Limb (tissue), 2 donors: ENCODE measurements around the gene THBD.

Source experiments
- DNase-seq, 2 donors: peaks; one replicate each; pipeline ENCODE4 v3.0.0-alpha.2; 2016; ENCODE audit errors: extremely low spot score in 2 of 2

THBD gene

DNA sequence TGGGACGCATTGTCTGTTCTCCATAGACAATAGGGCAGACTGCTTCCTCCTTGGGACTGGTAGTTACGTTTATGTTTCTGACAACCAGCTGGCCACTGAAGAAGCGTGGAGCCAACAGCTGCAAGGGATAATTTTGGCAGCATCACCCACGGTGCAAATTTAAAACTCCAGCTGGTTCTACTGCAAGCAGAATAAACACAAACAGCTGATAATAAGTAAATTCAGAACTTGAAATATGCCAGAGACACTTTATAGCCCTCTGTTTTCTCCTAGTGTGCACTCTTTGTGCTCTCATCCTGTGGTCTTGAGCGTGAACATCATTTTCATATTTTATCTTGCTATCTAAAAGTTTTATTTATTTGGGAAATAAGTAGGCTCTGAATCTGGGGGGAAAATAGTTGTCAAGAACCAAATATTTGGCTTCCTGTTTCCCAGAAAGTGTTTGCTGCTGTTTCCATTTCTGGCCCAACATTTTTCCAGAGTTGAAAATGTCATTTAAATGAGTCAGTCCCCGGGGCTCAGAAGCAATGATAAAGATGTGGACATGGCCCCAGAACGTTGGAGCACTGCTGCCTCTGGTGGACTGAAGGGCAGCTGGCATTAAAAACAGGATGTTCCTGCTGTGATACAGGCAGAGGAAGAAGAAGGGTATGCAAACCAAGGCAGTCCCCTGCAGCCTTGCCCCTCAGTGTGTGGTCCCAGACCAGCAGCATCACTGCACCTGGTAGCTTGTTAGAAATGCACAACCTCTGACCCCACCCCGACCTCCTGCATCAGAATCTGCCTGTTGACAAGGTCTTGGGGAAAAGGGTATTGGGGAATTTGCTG, 12.5 kb upstream of the THBD start:
- DNase-seq: peak in 1 of 2 donors; percentile 88

DNA sequence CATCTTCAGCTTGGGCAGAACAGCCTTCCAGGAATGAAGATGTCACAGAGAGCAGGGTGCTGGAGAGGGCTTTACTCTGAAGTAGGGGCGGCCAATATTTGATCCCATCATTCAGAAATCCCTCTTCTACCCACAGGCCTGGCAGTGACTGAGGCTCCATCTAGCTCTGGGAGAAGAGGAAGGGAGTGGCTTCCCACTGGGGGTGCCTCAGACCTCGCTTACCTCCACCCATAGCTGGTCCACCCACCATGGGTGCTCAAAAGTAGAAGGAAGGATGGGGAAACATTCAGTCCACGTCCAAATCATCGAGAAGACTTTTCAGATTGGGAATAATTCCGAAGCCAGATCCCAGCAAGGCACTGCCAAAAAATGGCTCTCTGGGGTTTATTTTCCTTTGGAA, 11.8 kb upstream of the THBD start:
- DNase-seq: no peak

DNA sequence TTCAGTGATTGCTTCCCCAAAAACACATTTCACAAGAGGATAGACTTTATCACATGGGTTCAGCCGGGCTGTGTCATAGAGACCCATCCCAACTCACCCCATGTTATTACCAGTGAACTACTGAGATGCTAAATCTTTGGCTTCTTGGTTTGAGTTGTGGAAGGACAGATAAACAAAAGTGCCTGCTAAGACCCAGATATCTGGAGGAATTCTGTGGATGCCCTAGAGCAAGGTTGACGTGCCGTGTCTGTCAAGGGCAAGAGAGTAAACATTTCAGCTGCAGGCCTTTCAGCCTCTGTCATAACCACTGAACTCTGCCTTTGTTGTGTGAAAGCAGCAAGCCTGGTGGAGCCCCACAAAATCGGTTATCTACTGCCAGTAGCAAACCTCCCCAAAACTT, 11.2 kb upstream of the THBD start:
- DNase-seq: no peak

DNA sequence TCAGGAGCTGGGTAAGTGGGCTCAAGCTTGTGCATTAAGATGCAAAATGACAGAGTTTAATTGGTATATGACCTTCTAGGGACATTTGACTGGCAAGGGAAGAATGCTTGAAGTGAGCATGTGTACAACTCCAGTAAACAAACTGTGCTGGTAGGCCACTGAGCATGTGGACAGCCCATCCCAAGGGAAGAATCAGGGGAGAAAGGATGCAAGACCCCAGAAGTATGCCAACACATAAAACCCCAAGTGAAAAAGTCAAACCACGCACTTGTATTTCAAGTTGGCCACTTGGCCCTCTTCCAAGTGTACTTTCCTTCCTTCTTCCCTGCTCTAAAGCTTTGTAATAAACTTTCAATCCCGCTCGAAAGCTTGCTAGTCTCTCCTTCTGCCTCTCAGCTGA, 10.4 kb upstream of the THBD start:
- no peak for DNase-seq

DNA sequence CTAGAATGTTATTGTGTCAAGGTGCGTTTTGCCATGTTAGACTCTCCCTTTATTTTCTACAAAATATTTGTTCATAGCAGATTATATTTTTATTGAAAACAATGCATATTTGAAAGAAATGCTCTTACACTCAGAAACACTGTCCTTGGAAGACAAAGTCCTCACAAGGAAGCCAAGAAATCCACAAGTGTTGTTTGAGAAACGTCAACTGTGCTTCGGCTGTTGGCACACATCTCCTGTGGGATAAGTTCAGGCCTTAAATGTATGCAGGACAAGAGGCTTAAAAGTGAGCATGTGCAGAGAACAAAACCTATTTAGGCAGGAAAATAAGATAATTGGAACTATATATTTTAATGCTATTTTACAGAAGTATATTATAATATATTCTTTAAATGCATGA, 9.5 kb upstream of the THBD start:
- DNase-seq: no peak

DNA sequence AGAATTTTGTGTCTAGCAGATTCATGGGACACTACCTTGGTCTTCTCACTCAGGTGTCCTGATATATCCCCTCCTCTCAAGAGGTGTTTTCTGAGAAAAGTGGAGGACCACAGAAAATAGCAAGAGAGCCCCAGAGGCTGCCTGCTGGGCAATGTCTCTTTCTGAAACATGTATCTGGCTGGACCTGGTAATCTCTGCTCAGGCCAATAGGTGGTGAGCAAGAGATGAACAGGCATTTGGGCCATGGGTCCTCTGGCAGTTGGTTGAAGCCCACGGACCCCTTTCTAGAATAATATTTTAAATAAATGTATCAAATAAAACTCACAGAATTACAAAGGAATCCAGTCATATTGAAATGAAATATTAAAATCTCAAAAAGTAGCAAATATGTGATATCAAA, 8.8 kb upstream of the THBD start:
- DNase-seq: no peak

DNA sequence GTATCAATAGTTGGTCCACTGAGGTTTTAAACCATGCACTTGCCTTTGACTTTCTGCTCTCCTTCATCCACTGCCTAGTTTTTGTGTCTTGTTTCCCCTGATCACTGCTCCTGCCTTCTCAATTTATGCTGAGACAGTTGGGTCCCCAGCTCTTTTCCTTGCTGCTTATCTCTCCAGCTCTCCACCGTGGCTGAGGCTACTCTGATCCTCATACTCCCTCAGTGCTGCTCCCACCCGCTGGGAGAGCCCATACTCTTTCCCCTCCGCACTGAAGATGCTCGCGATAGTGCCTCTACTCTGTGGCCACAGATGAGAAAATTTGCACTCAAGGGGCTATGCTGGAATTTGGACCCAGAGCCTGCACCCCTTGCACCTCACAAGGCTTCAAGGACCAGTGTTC, 3.4 kb upstream of the THBD start:
- no peak for DNase-seq

DNA sequence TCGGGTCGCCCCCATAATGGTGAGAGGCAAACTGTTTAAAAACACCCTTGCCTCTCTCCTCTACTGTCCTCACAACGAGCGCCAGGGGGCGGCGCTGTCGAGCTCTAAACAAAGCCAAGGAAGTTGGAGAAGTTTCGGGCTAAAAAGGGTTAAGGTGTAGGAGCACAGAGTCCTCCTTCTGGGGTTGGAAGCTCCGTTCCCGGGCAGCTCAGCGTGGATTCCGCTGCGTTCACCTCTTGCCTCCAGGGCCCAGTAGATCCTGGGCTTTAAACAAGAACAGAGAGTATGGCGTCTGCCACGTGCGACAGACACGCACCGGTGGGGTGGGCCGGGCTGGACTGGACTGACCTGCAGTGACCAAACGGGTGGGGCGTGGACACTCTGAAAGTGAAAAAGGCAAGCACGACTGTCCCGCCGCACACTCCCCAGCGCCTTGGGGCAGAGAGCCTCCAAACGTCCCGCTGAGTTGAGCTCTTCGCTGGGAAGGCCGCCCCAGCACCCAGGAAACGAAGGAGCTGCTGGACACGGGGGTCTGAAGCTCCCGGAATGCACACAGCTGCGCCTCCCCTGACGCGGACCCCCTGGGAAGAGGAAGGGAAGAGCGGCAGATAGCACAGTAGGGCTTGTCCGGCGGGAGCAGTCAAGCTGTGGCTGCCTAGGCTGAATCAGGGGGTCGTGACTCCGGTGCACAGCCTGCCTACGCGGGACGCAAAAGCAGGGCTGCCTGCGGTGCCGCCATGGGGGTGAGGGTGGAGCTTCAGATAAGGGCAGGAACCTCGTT, 1.6 kb upstream of the THBD start:
- DNase-seq: peak; percentile 82 to 89

DNA sequence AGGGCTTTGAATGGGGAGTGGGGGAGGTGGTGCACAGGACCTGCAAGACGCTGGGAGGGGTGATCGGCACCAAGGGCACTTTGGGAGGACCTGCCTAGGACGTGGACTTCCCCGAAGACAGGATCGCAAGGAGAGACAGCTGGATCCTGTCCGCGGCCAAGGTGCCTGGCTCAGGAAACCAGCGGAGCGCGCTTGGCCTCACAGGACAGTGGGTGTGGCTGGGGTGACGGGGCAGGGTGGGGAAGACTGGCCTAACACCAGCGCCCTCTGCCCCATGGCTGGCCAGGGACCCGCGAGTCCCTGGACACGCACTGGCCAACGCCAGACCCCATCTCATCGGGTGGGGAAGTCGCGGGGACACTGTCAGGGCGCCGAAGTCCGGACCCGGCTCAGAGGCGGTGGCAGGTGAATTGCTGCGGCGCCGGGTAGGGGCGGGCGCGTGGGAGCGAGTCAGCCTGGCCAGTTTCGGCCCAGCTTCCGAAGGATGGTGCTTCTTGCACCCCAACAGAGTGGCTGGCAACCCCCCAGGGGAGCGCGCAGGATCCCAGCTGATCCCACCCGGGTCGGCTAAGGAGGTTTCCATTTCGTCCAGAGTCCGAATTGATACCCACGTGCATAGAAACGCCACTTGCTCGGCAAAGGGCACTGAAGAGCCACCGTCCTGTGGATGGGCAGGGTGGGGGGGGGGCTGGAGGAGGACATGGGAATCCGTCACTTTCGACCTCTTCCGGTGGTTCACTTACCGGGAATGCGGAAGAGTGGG, 785 bp upstream of the THBD start:
- peak in 1 of 2 donors; percentile 59 for DNase-seq

DNA sequence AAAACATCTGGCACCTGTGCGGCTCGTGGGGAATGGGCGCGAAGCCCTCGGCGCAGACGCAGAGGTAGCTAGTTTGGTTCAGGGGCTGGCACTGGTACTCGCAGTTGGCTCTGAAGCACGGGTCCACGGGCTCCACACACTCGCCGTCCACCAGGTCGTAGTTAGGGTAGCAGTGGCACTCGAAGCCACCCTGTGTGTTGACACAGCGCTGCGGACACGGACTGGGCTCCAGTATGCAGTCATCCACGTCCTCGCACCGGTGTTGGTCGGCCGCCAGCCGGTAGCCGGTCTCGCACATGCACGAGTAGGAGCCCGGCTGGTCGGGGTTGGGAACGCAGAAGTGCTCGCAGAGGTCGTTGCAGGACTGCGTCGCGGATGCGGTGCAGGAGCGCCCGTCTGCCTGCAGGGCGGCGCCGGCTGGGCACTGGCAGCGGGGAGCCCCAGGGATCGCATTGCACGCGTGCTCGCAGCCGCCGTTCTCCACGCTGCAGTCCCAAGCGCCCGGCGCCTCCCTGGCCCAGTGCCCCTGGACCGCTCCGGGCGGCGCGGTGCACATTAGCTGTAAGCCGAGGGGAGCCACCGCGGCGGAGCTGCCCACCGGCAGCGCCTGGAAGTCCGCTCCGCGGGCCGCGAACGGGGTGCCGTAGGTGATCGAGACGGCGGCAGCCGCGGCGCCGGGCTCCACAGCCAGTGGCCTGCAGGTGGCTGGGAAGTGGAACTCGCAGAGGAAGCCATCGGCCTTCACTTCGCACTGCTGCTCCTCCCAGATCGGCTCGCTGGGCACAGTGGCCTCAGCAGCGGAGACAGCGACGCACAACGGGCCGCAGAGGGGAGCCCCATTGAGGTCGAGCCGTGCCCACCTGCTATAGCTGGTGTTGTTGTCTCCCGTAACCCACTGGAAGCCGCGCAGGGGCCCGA, 930 bp downstream of the THBD start:
- peak in 1 of 2 donors; percentile 59 for DNase-seq

DNA sequence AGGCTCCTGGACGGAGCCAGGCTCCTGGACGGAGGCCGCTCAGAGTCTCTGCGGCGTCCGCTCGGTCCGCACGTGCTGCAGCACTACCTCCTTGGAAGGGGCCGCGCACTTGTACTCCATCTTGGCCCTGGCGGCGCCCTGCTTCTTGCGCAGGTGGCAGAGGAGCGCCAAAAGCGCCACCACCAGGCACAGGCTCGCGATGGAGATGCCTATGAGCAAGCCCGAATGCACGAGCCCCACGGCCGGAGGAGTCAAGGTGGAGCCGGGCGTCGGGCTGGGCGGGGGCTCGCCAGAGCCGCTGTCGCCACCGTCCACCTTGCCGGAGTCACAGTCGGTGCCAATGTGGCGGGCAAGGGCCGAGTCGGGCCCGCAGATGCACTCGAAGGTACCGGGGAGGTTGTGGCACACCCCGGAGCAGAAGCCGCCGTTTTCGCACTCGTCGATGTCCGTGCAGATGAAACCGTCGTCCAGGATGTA, 1.7 kb downstream of the THBD start:
- DNase-seq: peak in 1 of 2 donors; percentile 43

DNA sequence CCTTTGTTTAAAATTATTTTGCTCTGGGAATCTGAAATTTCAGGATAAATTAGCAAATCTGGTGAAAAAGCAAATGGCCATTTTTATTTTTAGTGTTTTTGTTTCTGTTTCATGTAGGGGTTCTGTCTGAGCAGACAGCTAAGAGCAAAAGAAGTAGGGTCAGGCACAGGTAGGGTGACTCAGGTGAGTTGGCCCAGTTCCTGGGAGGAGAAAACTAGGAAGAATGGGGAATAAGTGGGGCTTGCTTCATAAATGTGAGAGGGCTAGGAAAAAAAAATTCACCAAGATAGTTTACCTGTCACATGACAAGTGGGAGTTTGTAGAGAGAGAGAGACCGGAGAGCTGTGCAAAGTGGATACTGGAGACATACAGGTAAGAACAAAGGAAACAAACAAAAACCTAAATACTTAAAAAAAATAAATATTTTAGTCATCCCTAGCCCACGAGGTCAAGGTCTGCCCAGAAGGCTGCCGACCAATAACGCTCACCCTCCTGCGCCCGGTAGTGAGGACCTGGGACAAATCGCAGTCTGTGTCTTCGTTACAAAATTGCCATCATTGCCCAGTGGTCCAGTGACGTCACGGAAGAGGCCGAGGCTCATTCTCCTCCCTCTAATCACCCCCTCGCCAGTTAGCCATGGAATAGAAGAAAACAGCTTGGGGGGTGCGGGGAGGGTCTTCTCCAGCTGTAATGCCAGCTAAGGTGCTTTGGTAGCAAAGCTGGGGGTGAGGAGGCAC, 2.3 kb downstream of the THBD start:
- DNase-seq: peak in 1 of 2 donors; percentile 34

DNA sequence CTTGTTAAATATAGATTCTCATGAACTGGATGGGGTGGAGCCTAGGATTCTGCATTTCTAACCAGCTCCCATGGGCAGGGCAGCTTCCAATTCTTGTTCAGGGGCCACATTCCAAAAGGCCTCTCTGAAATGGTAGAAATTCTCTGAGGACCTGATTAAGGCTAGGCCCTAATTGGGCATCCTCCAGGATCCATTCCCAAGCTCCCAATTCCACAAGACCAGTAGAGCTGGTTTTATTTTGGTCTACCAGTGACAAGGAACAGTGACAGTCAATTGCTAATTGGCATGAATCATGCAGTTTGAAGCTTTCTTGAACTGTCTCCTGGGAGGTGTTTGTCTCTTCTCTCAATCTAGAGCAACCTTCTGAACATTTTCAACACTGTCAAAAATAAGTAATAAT, 3.0 kb downstream of the THBD start:
- DNase-seq: no peak

DNA sequence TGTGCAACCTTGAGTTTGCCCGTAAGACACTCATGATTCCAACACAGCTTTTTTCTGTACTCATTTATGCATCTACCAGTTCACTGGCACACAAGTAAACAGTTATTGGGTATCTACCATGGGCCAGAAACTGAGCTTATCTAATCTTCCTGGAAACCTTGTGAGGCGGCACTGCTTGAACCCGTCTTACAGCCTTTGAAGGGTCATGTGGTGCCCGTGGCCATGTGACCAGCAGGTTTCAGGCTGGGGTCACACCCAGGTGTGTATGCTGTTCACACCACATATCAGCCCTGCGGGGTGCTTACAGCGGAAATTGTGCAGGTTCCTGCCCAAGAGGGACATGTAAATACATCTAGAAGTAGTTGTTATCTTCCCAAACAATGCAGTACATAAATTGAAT, 6.1 kb downstream of the THBD start:
- DNase-seq: no peak

DNA sequence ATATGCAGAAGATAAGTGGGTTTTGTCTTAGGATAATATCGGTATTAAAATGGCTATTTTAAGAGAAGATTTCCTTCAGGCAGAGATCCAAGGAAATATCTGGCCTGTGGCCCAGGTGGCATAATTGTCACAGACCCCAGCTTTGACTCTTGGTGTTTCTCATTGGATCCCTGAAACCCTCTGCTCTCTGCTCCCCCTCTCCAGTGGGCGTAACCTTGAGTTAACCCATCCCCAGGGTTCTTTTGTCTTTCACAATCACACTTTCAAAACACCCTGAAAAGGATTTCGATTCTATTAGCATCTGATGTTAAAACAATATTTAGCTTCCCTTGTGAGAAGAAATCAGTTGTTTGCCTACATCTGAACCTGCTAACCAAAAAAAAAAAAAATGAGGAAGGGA, 7.2 kb downstream of the THBD start:
- no peak for DNase-seq

DNA sequence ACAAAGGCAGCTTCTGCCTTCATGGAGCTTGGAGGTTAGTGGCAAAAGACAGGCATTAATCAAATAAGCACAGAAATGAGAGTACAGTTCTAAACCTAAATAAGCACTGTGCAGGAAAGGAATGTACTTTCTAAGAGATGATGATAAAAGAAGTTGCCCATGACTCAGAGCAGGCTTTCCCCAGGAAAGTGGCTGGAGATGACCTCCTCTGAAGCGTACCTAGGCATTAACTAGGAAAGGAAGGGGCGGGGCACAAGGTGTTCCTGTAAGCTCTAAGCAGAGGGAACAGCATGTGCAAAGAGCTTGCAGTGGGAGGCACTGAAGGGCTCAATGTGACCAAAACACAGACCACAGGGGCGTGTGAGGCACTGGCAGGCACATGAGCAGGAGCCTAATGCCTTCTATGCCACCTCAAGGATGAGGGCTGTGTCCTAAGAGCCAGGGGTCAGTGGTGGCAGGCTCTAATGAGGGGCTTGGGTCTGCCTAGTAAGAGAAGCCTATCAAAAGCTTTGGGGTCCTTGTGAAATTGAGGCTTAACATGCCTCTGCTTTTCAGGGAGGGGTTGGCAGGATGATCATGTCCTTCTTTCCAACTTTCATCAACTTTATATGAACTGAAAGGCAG, 9.5 kb downstream of the THBD start:
- DNase-seq: no peak

DNA sequence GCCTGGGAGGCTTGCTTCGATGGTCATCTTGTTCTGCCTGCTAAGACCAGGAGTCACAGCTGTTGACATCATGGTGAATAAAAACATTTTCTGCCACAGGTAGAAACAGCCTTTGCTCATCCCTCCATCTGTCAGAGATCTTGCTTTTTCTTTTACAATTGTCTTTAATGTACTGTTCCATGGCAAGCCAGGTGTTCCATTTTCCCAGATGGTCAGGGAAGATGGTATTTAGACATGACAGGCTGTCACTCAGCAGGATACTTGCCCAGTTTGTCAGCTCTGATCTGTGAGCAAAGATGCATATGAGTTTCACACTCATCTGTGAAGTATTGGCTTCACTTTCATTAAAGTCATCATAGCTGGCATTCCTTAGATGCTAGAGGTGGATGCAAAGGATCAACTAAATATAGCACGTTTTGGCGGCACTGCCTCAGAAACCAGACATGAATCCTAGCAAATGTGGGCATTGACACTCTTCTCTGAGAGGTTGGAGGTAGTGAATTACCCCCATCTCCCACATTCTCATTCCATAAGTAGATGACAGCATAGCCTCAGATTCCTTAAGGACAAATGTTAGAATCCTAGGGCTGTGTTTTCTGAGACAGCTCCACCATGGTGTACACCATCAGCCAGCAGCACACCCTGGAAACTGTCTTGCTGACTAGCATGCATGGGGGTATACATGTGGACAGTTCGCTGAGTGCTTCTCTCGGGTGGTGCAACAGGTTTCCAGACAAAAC, 10.2 kb downstream of the THBD start:
- DNase-seq: no peak

DNA sequence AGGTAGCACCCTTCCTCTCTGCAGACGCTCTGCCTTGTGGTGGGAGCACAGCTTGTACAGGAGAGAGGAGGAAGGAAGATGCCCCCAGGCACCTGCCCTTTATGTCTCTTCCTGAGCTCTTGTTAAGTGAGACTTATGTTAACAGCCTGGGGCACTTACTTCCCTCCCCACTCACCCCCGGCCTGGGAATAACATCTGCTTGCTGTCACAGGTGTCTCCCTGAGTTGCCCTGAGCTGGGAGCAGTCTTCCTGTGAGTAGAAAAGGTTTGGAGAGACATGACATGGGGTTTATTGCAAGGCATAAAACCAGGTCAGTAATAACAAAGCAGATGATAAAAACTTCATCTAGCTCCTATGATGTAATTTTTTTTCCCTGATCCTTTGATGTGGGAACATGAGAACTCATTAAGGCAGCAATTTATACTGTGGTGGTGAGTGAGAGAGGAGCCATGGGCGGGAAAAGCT, 12.4 kb downstream of the THBD start:
- no peak for DNase-seq

DNA sequence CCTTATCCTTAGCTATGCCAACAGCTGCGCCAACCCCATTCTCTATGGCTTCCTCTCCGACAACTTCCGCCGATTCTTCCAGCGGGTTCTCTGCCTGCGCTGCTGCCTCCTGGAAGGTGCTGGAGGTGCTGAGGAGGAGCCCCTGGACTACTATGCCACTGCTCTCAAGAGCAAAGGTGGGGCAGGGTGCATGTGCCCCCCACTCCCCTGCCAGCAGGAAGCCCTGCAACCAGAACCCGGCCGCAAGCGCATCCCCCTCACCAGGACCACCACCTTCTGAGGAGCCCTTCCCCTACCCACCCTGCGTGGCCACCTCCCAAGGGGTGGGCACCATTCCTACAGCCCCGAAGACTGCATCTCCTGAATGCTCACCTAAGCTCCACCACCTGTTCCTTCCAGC, 13.1 kb downstream of the THBD start:
- DNase-seq: no peak
